Trophoblast cell (in vitro differentiated cells and primary cell): ENCODE results near the gene APP.
"Not testable (repeated sequence)": the region's sequence is repeated elsewhere in the genome, so short reads cannot be mapped to it uniquely, and the experiment has no call there.

Source experiments
- DNase-seq, 2 donors: peaks; one replicate each; pipeline ENCODE4 v3.0.0-alpha.2; 2016
- H2AFZ ChIP-seq: 2 replicates; pipeline ENCODE4 v1.6.1; 2013; ENCODE audit warnings: low read length, moderate library complexity, mild to moderate bottlenecking; ENCODE audit not compliant: insufficient read depth, poor library complexity
- H2AK5ac ChIP-seq: 2 replicates; pipeline ENCODE4 v1.6.1; 2013; ENCODE audit warnings: mild to moderate bottlenecking, low read length
- H2BK120ac ChIP-seq: 2 replicates; pipeline ENCODE4 v1.6.1; 2013; ENCODE audit warnings: low read length, mild to moderate bottlenecking, moderate library complexity; ENCODE audit not compliant: insufficient read depth, poor library complexity
- H2BK12ac ChIP-seq: 2 replicates; pipeline ENCODE4 v1.6.1; 2013; ENCODE audit warnings: mild to moderate bottlenecking, low read length, moderate library complexity
- H2BK5ac ChIP-seq: 2 replicates; pipeline ENCODE4 v1.6.1; 2013; ENCODE audit warnings: low read length, low read depth, moderate library complexity, mild to moderate bottlenecking; ENCODE audit not compliant: poor library complexity
- H3K14ac ChIP-seq: 2 replicates; pipeline ENCODE4 v1.6.1; 2013; ENCODE audit warnings: mild to moderate bottlenecking, low read length
- H3K18ac ChIP-seq: 2 replicates; pipeline ENCODE4 v1.6.1; 2013; ENCODE audit warnings: mild to moderate bottlenecking, low read length
- H3K23ac ChIP-seq: 2 replicates; pipeline ENCODE4 v1.6.1; 2013; ENCODE audit warnings: low read length
- H3K27ac ChIP-seq: 2 replicates; pipeline ENCODE4 v1.5.1; 2013; ENCODE audit warnings: low read depth, mild to moderate bottlenecking, inconsistent platforms, low read length, moderate library complexity
- H3K27me3 ChIP-seq: 2 replicates; pipeline ENCODE4 v1.6.1; 2013; ENCODE audit warnings: inconsistent platforms, mild to moderate bottlenecking, low read length, moderate library complexity; ENCODE audit not compliant: insufficient read depth
- H3K36me3 ChIP-seq, 2 experiments: 1 replicate in 1 of 2; 2 replicates in 1 of 2; pipeline ENCODE4 v1.6.1; 2013; ENCODE audit warnings: low read length in 2 of 2, mild to moderate bottlenecking in 2 of 2, moderate library complexity in 1 of 2; ENCODE audit not compliant: insufficient read depth in 2 of 2, control insufficient read depth in 1 of 2
- H3K4ac ChIP-seq: 2 replicates; pipeline ENCODE4 v1.6.1; 2013; ENCODE audit warnings: low read depth, mild to moderate bottlenecking, low read length, moderate library complexity
- H3K4me1 ChIP-seq, 2 experiments: 1 replicate in 1 of 2; 2 replicates in 1 of 2; pipeline ENCODE4 v1.6.1; 2013; ENCODE audit warnings: low read length in 2 of 2, mild to moderate bottlenecking in 2 of 2, moderate library complexity in 1 of 2; ENCODE audit not compliant: insufficient read depth in 2 of 2, control insufficient read depth in 1 of 2
- H3K4me2 ChIP-seq: 2 replicates; pipeline ENCODE4 v1.6.1; 2013; ENCODE audit warnings: inconsistent platforms, mild to moderate bottlenecking, low read length, moderate library complexity
- H3K4me3 ChIP-seq: 2 replicates; pipeline ENCODE4 v1.5.1; 2013; ENCODE audit warnings: mild to moderate bottlenecking, low read depth, low read length, inconsistent platforms
- H3K79me1 ChIP-seq: one replicate; pipeline ENCODE4 v1.6.1; 2013; ENCODE audit warnings: low read length
- H3K79me2 ChIP-seq: 2 replicates; pipeline ENCODE4 v1.6.1; 2013; ENCODE audit warnings: low read length, mild to moderate bottlenecking; ENCODE audit not compliant: control insufficient read depth, insufficient read depth, poor library complexity
- H3K9ac ChIP-seq: 2 replicates; pipeline ENCODE4 v1.6.1; 2013; ENCODE audit warnings: mild to moderate bottlenecking, low read length
- H3K9me3 ChIP-seq: 2 replicates; pipeline ENCODE4 v1.6.1; 2013; ENCODE audit warnings: low read depth, mild to moderate bottlenecking, control low read depth, inconsistent platforms, low read length; ENCODE audit not compliant: insufficient read depth
- H4K12ac ChIP-seq: 2 replicates; pipeline ENCODE4 v1.6.1; 2013; ENCODE audit warnings: low read depth, mild to moderate bottlenecking, low read length, moderate library complexity
- H4K8ac ChIP-seq: 2 replicates; pipeline ENCODE4 v1.6.1; 2013; ENCODE audit warnings: low read depth, mild to moderate bottlenecking, low read length, moderate library complexity
- H4K91ac ChIP-seq: one replicate; pipeline ENCODE4 v1.6.1; 2013; ENCODE audit warnings: low read depth, mild to moderate bottlenecking, low read length, moderate library complexity
- WGBS: extraction: QIAGEN DNeasy Blood & Tissue Kit; methylation state at CpG from one replicate; pipeline ENCODE4 v1.1.7; 2013; ENCODE audit warnings: missing lambda C conversion rate; ENCODE audit not compliant: insufficient read length, insufficient coverage; ENCODE audit errors: extremely low coverage; 5-methylcytosine and 5-hydroxymethylcytosine counted together

APP gene

GRCh38 chr21:26131053-26131452, 39.5 kb downstream of the APP start:
- H4K91ac ChIP-seq, H3K36me3 ChIP-seq, H4K8ac ChIP-seq, H2AFZ ChIP-seq, H3K23ac ChIP-seq, H3K4me2 ChIP-seq, H2BK120ac ChIP-seq, H3K14ac ChIP-seq, DNase-seq, H3K79me2 ChIP-seq, H3K4ac ChIP-seq, H3K27ac ChIP-seq, H3K27me3 ChIP-seq, H2BK5ac ChIP-seq, H4K12ac ChIP-seq, H3K9ac ChIP-seq, H3K4me3 ChIP-seq, H2AK5ac ChIP-seq, H3K4me1 ChIP-seq, H2BK12ac ChIP-seq, H3K9me3 ChIP-seq, H3K79me1 ChIP-seq, H3K18ac ChIP-seq: not testable (repeated sequence)
- whole genome bisulfite sequencing, result no CpG with 5 or more reads among the region's 14 CpGs

GRCh38 chr21:26130249-26130881, 40.2 kb downstream of the APP start:
- no peak overlapping the region for H3K4me3 ChIP-seq
- no peak overlapping the region for H2AFZ ChIP-seq
- H3K27ac ChIP-seq, result no peak overlapping the region
- no peak overlapping the region for H3K14ac ChIP-seq
- H3K79me2 ChIP-seq, result peaks cover 5% of the 10 kb centered on the region
- no peak overlapping the region for H3K23ac ChIP-seq
- no peak overlapping the region for H4K12ac ChIP-seq
- peaks cover 6 to 11% of the 10 kb centered on the region in 2 experiments for H3K4me1 ChIP-seq
- H2BK12ac ChIP-seq, result no peak overlapping the region
- WGBS, result no CpG with 5 or more reads among the region's 4 CpGs
- no peak overlapping the region for H4K8ac ChIP-seq
- H3K18ac ChIP-seq, result no peak overlapping the region
- H3K79me1 ChIP-seq, result no peaks in the 10 kb centered on the region
- H3K27me3 ChIP-seq, result no peaks in the 10 kb centered on the region
- H3K9ac ChIP-seq, result no peak overlapping the region
- H3K4ac ChIP-seq, result no peak overlapping the region
- no peak overlapping the region for H2AK5ac ChIP-seq
- H4K91ac ChIP-seq, result no peak overlapping the region
- no peak overlapping the region for H2BK5ac ChIP-seq
- no peak overlapping the region for H2BK120ac ChIP-seq
- no peak overlapping the region for H3K4me2 ChIP-seq
- H3K36me3 ChIP-seq, result no peaks in the 10 kb centered on the region
- DNase-seq, result peak; percentile 61 to 81
- H3K9me3 ChIP-seq, result no peaks in the 10 kb centered on the region

- peak in 1 of 2 donors; percentile 34 for DNase-seq
- H3K27me3 ChIP-seq, result no peaks in the 10 kb centered on the region
- H3K27ac ChIP-seq, result no peak overlapping the region
- no peak overlapping the region for H2AK5ac ChIP-seq
- no peak overlapping the region for H3K4me2 ChIP-seq
- no peak overlapping the region for H3K4me3 ChIP-seq
- no peak overlapping the region for H3K23ac ChIP-seq
- H2BK5ac ChIP-seq, result no peak overlapping the region
- H4K12ac ChIP-seq, result no peak overlapping the region
- peaks cover 3% of the 10 kb centered on the region for H3K79me2 ChIP-seq
- WGBS, result no CpG with 5 or more reads among the region's 6 CpGs
- peaks cover 5% of the 10 kb centered on the region for H3K79me1 ChIP-seq
- no peaks in the 10 kb centered on the region for H3K36me3 ChIP-seq
- no peak overlapping the region for H4K91ac ChIP-seq
- no peak overlapping the region for H2BK12ac ChIP-seq
- H3K4ac ChIP-seq, result no peak overlapping the region
- H2AFZ ChIP-seq, result no peak overlapping the region
- H3K4me1 ChIP-seq, result peaks cover 11 to 18% of the 10 kb centered on the region in 2 experiments
- no peak overlapping the region for H4K8ac ChIP-seq
- no peak overlapping the region for H3K18ac ChIP-seq
- no peak overlapping the region for H3K9ac ChIP-seq
- H3K14ac ChIP-seq, result no peak overlapping the region
- H3K9me3 ChIP-seq, result no peaks in the 10 kb centered on the region
- H2BK120ac ChIP-seq, result no peak overlapping the region
Observed at GRCh38 chr21:26127918-26128317, 42.7 kb downstream of the APP start.

- H3K79me1 ChIP-seq, result peaks cover 5% of the 10 kb centered on the region
- no peak overlapping the region for H4K91ac ChIP-seq
- no peak overlapping the region for H3K23ac ChIP-seq
- no peak overlapping the region for H3K4me3 ChIP-seq
- H2BK12ac ChIP-seq, result no peak overlapping the region
- H3K36me3 ChIP-seq, result no peaks in the 10 kb centered on the region
- no peak overlapping the region for H3K4me2 ChIP-seq
- no peak overlapping the region for H2AK5ac ChIP-seq
- H3K27me3 ChIP-seq, result no peaks in the 10 kb centered on the region
- H3K14ac ChIP-seq, result no peak overlapping the region
- no peak overlapping the region for H2BK5ac ChIP-seq
- H3K4ac ChIP-seq, result no peak overlapping the region
- no peaks in the 10 kb centered on the region for H3K9me3 ChIP-seq
- H4K12ac ChIP-seq, result no peak overlapping the region
- no CpG with 5 or more reads among the region's 1 CpG for WGBS
- H3K9ac ChIP-seq, result no peak overlapping the region
- H3K79me2 ChIP-seq, result peaks cover 2% of the 10 kb centered on the region
- no peak overlapping the region for H4K8ac ChIP-seq
- H3K18ac ChIP-seq, result no peak overlapping the region
- DNase-seq, result no peak
- H2BK120ac ChIP-seq, result no peak overlapping the region
- H3K27ac ChIP-seq, result no peak overlapping the region
- H3K4me1 ChIP-seq, result peaks cover 11 to 18% of the 10 kb centered on the region in 2 experiments
- no peak overlapping the region for H2AFZ ChIP-seq
Observed at GRCh38 chr21:26127073-26127814, 43.3 kb downstream of the APP start.
